Measurements from ENCODE around the gene PPIL3. TPM values are rescaled to one million over a fixed set of nuclear protein-coding genes. Genes with fewer than 3 reads are reported as not detected.
"Not testable (repeated sequence)": the region's sequence is repeated elsewhere in the genome, so short reads cannot be mapped to it uniquely, and the experiment has no call there.

Gene PPIL3
- total RNA-seq, 6 experiments from 2014 or later = 12.4 to 15.6 (median 13.1) TPM

GRCh38 chr2:200913654-200914053 is 24.8 kb upstream of the PPIL3 start:
- Mint-ChIP-seq H3K36me3 (ENCODE audit: low read depth) (peaks cover 20% of the 10 kb centered on the region), H3K4me1 (ENCODE audit: low read depth) (peaks cover 15% of the 10 kb centered on the region), H3K27me3 (ENCODE audit: insufficient read depth) (no peaks in the 10 kb centered on the region)

GRCh38 chr2:200909958-200910357 is 21.1 kb upstream of the PPIL3 start:
- TF ChIP-seq CTCF (IDR thresholded peaks at IDR 0.05) = no peak
- no peaks in the 10 kb centered on the region for H3K27me3 Mint-ChIP-seq (ENCODE audit: insufficient read depth)
- no peak for DNase-seq
- no peak overlapping the region for H3K4me3 Mint-ChIP-seq
- H3K9me3 Mint-ChIP-seq = no peaks in the 10 kb centered on the region
- peaks cover 15% of the 10 kb centered on the region for H3K4me1 Mint-ChIP-seq (ENCODE audit: low read depth)
- H3K27ac Mint-ChIP-seq = no peak overlapping the region
- H3K36me3 Mint-ChIP-seq (ENCODE audit: low read depth) = peaks cover 20% of the 10 kb centered on the region

More at GRCh38 chr2:200913654-200914053, 24.8 kb upstream of the PPIL3 start:
- no peaks in the 10 kb centered on the region for H3K9me3 Mint-ChIP-seq
- no peak for TF ChIP-seq CTCF (IDR thresholded peaks at IDR 0.05)
- peak; percentile 57 for DNase-seq
- H3K4me3 Mint-ChIP-seq = no peak overlapping the region
- peak overlapping the region; percentile 75 for H3K27ac Mint-ChIP-seq

GRCh38 chr2:200905618-200906296 is 16.9 kb upstream of the PPIL3 start:
- TF ChIP-seq CTCF (IDR thresholded peaks at IDR 0.05) = peak; percentile 86
- Mint-ChIP-seq H3K27me3 (ENCODE audit: insufficient read depth) (no peaks in the 10 kb centered on the region), H3K9me3 (no peaks in the 10 kb centered on the region), H3K36me3 (ENCODE audit: low read depth) (peaks cover 7% of the 10 kb centered on the region; the same call in 1 of the 2 replicates), H3K27ac (no peak overlapping the region; the same call in 1 of the 2 replicates), H3K4me3 (no peak overlapping the region), H3K4me1 (ENCODE audit: low read depth) (peaks cover 8% of the 10 kb centered on the region)
- peak; percentile 69 for DNase-seq

- Mint-ChIP-seq H3K27ac (peak overlapping the region; percentile 11; the same call in 1 of the 2 replicates), H3K4me3 (no peak overlapping the region), H3K9me3 (no peaks in the 10 kb centered on the region), H3K4me1 (ENCODE audit: low read depth) (peaks cover 8% of the 10 kb centered on the region), H3K27me3 (ENCODE audit: insufficient read depth) (no peaks in the 10 kb centered on the region), H3K36me3 (ENCODE audit: low read depth) (peaks cover 11% of the 10 kb centered on the region)
- peak; percentile 90 for DNase-seq
- TF ChIP-seq CTCF (IDR thresholded peaks at IDR 0.05) = peak; percentile 87
Measured at GRCh38 chr2:200901459-200902072, 12.7 kb upstream of the PPIL3 start.

- Mint-ChIP-seq H3K9me3 (no peaks in the 10 kb centered on the region), H3K36me3 (ENCODE audit: low read depth) (peaks cover 16% of the 10 kb centered on the region), H3K4me1 (ENCODE audit: low read depth) (peaks cover 8% of the 10 kb centered on the region), H3K27ac (no peak overlapping the region), H3K27me3 (ENCODE audit: insufficient read depth) (no peaks in the 10 kb centered on the region), H3K4me3 (no peak overlapping the region)
- TF ChIP-seq CTCF (IDR thresholded peaks at IDR 0.05) = no peak
- DNase-seq = no peak
Measured at GRCh38 chr2:200899482-200899881, 10.6 kb upstream of the PPIL3 start.

- not testable (repeated sequence) for H3K27me3 Mint-ChIP-seq (ENCODE audit: insufficient read depth); H3K36me3 Mint-ChIP-seq (ENCODE audit: low read depth); H3K4me3 Mint-ChIP-seq
Measured at GRCh38 chr2:200881715-200882249, 7.1 kb downstream of the PPIL3 start.

More at GRCh38 chr2:200881715-200882249, 7.1 kb downstream of the PPIL3 start:
- H3K4me1 Mint-ChIP-seq (ENCODE audit: low read depth); H3K9me3 Mint-ChIP-seq; H3K27ac Mint-ChIP-seq; DNase-seq: not testable (repeated sequence)
